DND-41 (cell line): ENCODE data around the gene COL2A1.

ENCODE experiments used
- ATAC-seq: fragments of 200-7000 bp; cut with Tn5 transposase; 3 replicates; pipeline ENCODE4 v1.9.1; 2021; ENCODE audit warnings: low read depth; ENCODE audit not compliant: insufficient read depth
- DNase-seq: peaks from one replicate; pipeline ENCODE4 v3.0.0-alpha.2; 2020
- H2AFZ ChIP-seq: 2 replicates; pipeline ENCODE4 v1.6.0; 2012; ENCODE audit warnings: low read depth, low read length
- H3K27ac ChIP-seq: 2 replicates; pipeline ENCODE4 v1.5.1; 2012; ENCODE audit warnings: low read length, inconsistent platforms
- H3K27me3 ChIP-seq: fragments of 200-600 bp; sonication (generic); 2 replicates; pipeline ENCODE4 v1.6.0; 2012; ENCODE audit warnings: low read length, mild to moderate bottlenecking, inconsistent platforms; ENCODE audit not compliant: insufficient read depth, poor library complexity
- H3K36me3 ChIP-seq: 2 replicates; pipeline ENCODE4 v1.5.1; 2012; ENCODE audit warnings: low read length, inconsistent platforms; ENCODE audit not compliant: insufficient read depth
- H3K4me1 ChIP-seq: 2 replicates; pipeline ENCODE4 v1.5.1; 2012; ENCODE audit warnings: mild to moderate bottlenecking, low read length; ENCODE audit not compliant: insufficient read depth
- H3K4me2 ChIP-seq: 2 replicates; pipeline ENCODE4 v1.6.0; 2012; ENCODE audit warnings: mild to moderate bottlenecking, moderate library complexity, low read length, inconsistent platforms; ENCODE audit not compliant: insufficient read depth
- H3K4me3 ChIP-seq, 2 experiments: fragments of 200-600 bp in 1 of 2; shearing (Covaris generic) in 1 of 2; 2 replicates each; pipeline ENCODE4 v1.5.1; 2012 to 2016; ENCODE audit warnings: inconsistent platforms in 2 of 2, low read length in 2 of 2, mild to moderate bottlenecking in 2 of 2, low read depth in 1 of 2, moderate library complexity in 1 of 2
- H3K79me2 ChIP-seq: 2 replicates; pipeline ENCODE4 v1.6.0; 2012; ENCODE audit warnings: low read length, inconsistent platforms; ENCODE audit not compliant: insufficient read depth
- H3K9ac ChIP-seq: 2 replicates; pipeline ENCODE4 v1.6.0; 2012; ENCODE audit warnings: low read depth, mild to moderate bottlenecking, inconsistent platforms, low read length, moderate library complexity
- H3K9me3 ChIP-seq: 2 replicates; pipeline ENCODE4 v1.5.1; 2012; ENCODE audit warnings: low read length, moderate library complexity, mild to moderate bottlenecking, inconsistent platforms; ENCODE audit not compliant: insufficient read depth, severe bottlenecking
- H4K20me1 ChIP-seq: 2 replicates; pipeline ENCODE4 v1.6.0; 2012; ENCODE audit warnings: low read length; ENCODE audit not compliant: insufficient read depth
- CTCF ChIP-seq: IDR thresholded peaks from 2 replicates; pipeline ENCODE4 v1.5.1; 2012; ENCODE audit warnings: borderline replicate concordance, low read length, moderate library complexity, mild to moderate bottlenecking; ENCODE audit not compliant: poor library complexity, severe bottlenecking; ENCODE audit errors: extremely low read depth
- EZH2 ChIP-seq: IDR thresholded peaks from 3 replicates; pipeline ENCODE4 v1.6.1; 2012; ENCODE audit warnings: borderline replicate concordance, low read depth, mild to moderate bottlenecking, moderate library complexity, low read length, inconsistent platforms; ENCODE audit not compliant: severe bottlenecking

The COL2A1 gene

GRCh38 chr12:48021485-48022179, 17.4 kb upstream of the COL2A1 start:
- H3K9ac ChIP-seq: no peak overlapping the region
- H3K4me2 ChIP-seq: no peak overlapping the region
- no peaks in the 10 kb centered on the region for H3K36me3 ChIP-seq
- H3K27ac ChIP-seq: no peak overlapping the region
- H3K9me3 ChIP-seq: no peaks in the 10 kb centered on the region
- no peaks in the 10 kb centered on the region for H3K4me1 ChIP-seq
- no peak for TF ChIP-seq CTCF
- TF ChIP-seq EZH2: no peak
- no peak overlapping the region for H3K4me3 ChIP-seq
- DNase-seq (no peak), ATAC-seq (no peak)
- H4K20me1 ChIP-seq: no peaks in the 10 kb centered on the region
- peaks cover 27% of the 10 kb centered on the region for H3K27me3 ChIP-seq
- no peak overlapping the region for H2AFZ ChIP-seq
- no peaks in the 10 kb centered on the region for H3K79me2 ChIP-seq

- Histone ChIP-seq H4K20me1 (no peaks in the 10 kb centered on the region), H3K36me3 (no peaks in the 10 kb centered on the region), H3K4me2 (no peak overlapping the region), H3K27ac (no peak overlapping the region), H3K79me2 (no peaks in the 10 kb centered on the region), H3K9ac (no peak overlapping the region), H3K4me1 (no peaks in the 10 kb centered on the region), H3K9me3 (no peaks in the 10 kb centered on the region), H3K4me3 (no peak overlapping the region), H3K27me3 (peaks cover 35% of the 10 kb centered on the region), H2AFZ (no peak overlapping the region)
- TF ChIP-seq CTCF (no peak), EZH2 (no peak)
- ATAC-seq (no peak), DNase-seq (no peak)
Measured at GRCh38 chr12:48019639-48020265, 15.5 kb upstream of the COL2A1 start.

- no peak for ATAC-seq
- H3K27me3 ChIP-seq: peaks cover 35% of the 10 kb centered on the region
Measured at GRCh38 chr12:48018618-48018995, 14.3 kb upstream of the COL2A1 start.

More at GRCh38 chr12:48018618-48018995, 14.3 kb upstream of the COL2A1 start:
- Histone ChIP-seq H2AFZ (no peak overlapping the region), H4K20me1 (no peaks in the 10 kb centered on the region), H3K9ac (no peak overlapping the region), H3K27ac (no peak overlapping the region), H3K4me1 (no peaks in the 10 kb centered on the region), H3K79me2 (no peaks in the 10 kb centered on the region), H3K4me2 (no peak overlapping the region), H3K4me3 (no peak overlapping the region), H3K9me3 (no peaks in the 10 kb centered on the region), H3K36me3 (no peaks in the 10 kb centered on the region)
- no peak for DNase-seq
- TF ChIP-seq CTCF (no peak), EZH2 (no peak)
